ENCODE results near the gene WDPCP.
"Not testable (repeated sequence)": the region's sequence is repeated elsewhere in the genome, so short reads cannot be mapped to it uniquely, and the experiment has no call there.

Gene WDPCP

DNA sequence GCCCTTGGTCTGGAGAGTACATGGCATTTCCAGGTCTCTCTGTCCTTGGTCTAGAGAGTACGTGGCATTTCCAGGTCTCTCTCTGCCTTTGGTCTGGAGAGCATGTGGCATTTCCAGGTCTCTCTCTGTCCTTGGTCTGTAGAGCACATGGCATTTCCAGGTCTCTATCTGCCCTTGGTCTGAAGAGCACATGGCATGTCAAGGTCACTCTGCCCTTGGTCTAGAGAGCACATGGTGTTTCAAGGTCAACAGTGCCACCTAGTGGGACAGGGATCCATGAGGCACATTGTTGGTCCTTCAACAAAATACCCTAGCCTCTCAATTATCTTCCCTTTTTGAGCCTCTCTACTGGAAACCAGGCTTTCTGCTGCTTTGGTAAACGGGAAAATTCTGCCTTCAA lies 287.4 kb downstream of the WDPCP start:
- no peak for DNase-seq (ENCODE audit: insufficient read length, low spot score)
- FAIRE-seq: no peak
- TF ChIP-seq, protein P1, sequence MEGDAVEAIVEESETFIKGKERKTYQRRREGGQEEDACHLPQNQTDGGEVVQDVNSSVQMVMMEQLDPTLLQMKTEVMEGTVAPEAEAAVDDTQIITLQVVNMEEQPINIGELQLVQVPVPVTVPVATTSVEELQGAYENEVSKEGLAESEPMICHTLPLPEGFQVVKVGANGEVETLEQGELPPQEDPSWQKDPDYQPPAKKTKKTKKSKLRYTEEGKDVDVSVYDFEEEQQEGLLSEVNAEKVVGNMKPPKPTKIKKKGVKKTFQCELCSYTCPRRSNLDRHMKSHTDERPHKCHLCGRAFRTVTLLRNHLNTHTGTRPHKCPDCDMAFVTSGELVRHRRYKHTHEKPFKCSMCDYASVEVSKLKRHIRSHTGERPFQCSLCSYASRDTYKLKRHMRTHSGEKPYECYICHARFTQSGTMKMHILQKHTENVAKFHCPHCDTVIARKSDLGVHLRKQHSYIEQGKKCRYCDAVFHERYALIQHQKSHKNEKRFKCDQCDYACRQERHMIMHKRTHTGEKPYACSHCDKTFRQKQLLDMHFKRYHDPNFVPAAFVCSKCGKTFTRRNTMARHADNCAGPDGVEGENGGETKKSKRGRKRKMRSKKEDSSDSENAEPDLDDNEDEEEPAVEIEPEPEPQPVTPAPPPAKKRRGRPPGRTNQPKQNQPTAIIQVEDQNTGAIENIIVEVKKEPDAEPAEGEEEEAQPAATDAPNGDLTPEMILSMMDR (IDR thresholded peaks at IDR 0.05; ENCODE audit: insufficient read depth, missing control alignments): no peak

DNA sequence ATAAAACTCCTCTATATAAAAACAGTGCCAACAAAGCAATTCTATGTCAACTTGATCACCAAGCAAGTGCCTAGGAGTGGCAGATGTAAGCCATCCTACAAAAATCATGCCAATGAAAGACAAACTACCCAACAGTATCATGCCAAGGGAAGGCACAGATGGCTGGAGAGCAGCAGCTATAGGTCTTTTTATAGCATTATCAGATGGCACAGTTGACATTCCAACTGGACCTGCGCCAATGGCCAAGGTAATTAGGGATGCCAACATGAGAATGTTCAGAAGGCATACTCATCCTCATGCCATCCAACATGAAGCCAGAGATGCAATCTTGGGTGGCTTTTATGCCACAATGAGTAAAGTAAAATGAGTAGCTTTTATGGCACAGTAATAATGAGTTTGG lies 300.3 kb downstream of the WDPCP start:
- DNase-seq (ENCODE audit: insufficient read length, low spot score): no peak
- TF ChIP-seq, protein P1 (IDR thresholded peaks at IDR 0.05; ENCODE audit: insufficient read depth, missing control alignments): no peak
- no peak for FAIRE-seq

DNA sequence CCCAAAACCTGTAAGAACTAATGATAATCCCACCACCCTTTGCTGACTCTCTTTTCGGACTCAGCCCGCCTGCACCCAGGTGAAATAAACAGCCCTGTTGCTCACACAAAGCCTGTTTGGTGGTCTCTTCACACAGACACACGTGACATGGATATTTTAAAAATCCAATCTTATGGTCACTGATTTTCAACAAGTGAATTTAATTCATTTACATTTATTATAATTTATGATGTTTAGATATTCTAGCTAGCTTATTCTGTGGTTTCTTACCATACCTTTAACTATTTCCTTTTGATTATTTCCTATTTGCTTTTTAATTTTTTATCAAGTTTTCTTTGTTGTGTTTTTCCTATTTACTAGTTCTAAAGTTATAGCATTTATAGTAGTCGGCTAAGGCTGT lies 301.8 kb downstream of the WDPCP start:
- not testable (repeated sequence) for DNase-seq (ENCODE audit: insufficient read length, low spot score); FAIRE-seq

DNA sequence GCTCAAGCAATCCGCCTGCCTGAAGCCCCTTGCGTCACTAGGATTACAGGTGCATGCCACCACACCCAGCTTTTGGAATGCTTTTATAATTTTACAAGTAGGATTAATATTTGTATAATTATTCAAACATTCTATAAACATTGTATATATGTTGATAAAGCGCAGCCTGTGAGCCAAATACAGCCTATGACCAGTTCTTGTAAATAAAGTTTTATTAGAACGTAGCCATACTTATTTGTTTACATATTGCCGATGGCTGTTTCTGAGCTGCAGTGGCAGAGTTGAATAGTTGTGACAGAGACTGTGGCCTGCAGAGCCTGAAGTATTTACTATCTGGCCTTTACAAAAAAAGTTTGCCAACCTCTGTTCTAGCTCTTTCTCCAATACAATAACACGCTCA lies 305.0 kb downstream of the WDPCP start:
- DNase-seq (ENCODE audit: insufficient read length, low spot score) (no peak), FAIRE-seq (no peak)
- TF ChIP-seq, protein P1 (IDR thresholded peaks at IDR 0.05; ENCODE audit: insufficient read depth, missing control alignments): no peak

DNA sequence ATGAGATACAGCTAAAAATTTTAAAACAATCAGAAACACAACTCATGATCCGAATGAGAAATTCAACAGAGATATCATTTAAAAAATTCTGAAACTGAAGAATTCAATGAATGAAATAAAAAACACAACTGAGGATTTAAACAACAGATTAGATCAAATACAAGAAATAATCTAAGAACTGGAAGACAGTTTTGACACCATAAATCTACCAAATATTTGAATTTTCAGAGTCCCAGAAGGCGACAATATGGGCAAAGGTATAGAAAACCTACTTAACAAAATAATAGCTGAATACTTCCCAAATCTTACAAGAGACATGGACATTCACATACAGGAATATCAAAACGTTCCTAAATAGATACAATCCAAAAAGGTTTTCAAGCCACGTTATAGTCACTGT lies 315.7 kb downstream of the WDPCP start:
- TF ChIP-seq, protein P1 (IDR thresholded peaks at IDR 0.05; ENCODE audit: insufficient read depth, missing control alignments): no peak
- FAIRE-seq (no peak), DNase-seq (ENCODE audit: insufficient read length, low spot score) (no peak)

DNA sequence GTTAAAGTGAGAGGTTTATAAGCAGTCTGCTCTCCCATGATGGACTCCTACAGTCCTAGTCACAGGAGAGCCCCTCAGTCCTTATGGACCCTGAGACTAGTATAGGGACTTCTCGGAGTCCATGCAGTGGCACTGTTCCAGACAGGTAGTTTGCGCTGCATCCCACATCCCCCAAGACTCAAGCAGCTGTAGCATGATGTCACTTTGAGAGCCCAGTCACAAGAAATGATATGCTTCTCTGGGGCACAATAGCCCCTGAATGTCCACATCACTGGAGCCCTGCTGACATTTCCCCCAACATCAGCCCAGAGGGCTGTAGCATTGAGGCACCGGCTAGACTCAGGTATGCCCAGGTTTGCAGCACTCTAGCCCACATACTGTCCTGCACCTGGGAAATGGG lies 317.6 kb downstream of the WDPCP start:
- FAIRE-seq (no peak), DNase-seq (ENCODE audit: insufficient read length, low spot score) (no peak)
- TF ChIP-seq, protein P1 (IDR thresholded peaks at IDR 0.05; ENCODE audit: insufficient read depth, missing control alignments): no peak

DNA sequence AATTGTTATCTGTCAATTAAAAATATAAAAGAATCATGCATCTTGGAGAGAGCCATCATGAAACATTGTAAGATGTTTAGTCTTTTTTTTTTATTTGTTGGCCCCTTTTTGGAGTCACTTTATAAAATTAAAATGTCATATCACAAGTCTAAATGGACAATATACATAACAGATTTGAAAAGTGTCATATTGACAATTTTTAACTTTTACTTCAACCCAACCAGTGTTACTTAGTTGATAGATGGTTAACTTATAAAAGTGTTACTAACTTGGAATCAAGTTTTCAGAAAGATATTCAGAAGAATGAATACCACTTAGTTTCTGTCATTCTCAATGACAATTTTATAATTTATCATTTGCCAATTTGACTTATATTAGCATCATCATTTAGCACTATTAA lies 319.3 kb downstream of the WDPCP start:
- no peak for DNase-seq (ENCODE audit: insufficient read length, low spot score)
- TF ChIP-seq, protein P1 (IDR thresholded peaks at IDR 0.05; ENCODE audit: insufficient read depth, missing control alignments): no peak
- no peak for FAIRE-seq

DNA sequence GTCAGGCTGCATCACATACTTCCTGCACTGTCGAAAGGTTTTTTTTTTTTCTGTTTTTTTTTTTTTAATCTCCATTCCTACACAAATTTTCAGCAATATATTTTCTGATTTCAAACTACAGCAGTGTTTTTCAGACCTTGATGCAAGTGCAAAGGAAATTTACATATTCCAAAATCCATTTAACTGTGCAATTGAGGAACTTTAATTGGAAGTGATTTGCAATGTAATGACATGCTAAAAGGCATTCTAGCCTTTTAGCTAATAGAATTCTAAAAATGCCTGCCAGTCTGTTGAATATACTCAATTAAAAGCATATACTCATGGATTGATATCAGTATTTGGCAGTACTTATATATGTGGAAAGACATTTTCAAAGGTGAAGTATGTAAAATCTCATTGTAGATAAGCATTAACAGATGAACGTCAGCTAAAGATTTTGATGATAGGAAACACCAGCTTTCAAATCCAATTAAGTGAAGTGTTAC lies 327.1 kb downstream of the WDPCP start:
- TF ChIP-seq, protein P1 (IDR thresholded peaks at IDR 0.05; ENCODE audit: insufficient read depth, missing control alignments): no peak
- no peak for DNase-seq (ENCODE audit: insufficient read length, low spot score)
- FAIRE-seq: no peak

Measured in D721Med (cell line).